GM12874 (cell line): Measurements from ENCODE around the gene NPTXR.

Source experiments
- TF ChIP-seq, protein P1 (sequence below): IDR thresholded peaks from 2 replicates; pipeline ENCODE4 v1.5.1; 2011; ENCODE audit warnings: low read depth, mild to moderate bottlenecking, control low read depth, low read length, moderate library complexity; ENCODE audit not compliant: insufficient read depth

NPTXR gene

DNA sequence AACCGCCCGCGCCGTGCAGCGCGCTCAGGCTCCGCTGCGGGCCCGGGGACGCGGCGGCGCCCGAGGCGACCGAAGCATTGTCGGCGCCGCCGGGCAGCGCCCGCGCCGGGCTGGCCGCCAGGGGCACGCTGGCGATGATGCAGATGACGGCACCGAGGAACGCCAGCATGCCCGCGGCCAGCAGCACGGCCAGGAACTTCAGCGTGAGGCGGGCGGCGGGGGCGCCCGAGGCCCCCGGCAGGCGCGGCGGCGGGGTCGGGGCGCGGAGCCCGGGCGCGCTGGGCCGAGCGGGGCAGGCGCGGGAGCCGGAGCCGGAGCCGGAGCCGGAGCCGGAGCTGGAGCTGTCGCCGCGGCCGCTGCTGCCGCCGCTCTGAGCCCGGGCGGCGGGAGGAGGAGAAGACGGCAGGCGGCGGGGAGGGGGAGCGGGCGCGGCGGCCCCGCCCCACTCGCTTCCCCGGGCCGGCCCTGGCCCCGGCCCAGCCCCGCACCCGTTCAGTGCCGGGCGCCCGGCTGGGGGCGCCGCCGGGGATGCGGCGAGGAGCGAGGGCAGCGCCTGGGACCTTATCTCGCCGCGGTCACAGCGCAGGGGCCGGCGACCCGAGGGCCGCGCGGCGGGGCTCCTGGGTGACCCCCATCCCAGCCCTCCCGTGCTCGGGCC lies at the start of gene NPTXR:
Gene NPTXR (minus strand): TSS at position 372 of the 658 bp plus-strand sequence.
- TF ChIP-seq, protein P1, sequence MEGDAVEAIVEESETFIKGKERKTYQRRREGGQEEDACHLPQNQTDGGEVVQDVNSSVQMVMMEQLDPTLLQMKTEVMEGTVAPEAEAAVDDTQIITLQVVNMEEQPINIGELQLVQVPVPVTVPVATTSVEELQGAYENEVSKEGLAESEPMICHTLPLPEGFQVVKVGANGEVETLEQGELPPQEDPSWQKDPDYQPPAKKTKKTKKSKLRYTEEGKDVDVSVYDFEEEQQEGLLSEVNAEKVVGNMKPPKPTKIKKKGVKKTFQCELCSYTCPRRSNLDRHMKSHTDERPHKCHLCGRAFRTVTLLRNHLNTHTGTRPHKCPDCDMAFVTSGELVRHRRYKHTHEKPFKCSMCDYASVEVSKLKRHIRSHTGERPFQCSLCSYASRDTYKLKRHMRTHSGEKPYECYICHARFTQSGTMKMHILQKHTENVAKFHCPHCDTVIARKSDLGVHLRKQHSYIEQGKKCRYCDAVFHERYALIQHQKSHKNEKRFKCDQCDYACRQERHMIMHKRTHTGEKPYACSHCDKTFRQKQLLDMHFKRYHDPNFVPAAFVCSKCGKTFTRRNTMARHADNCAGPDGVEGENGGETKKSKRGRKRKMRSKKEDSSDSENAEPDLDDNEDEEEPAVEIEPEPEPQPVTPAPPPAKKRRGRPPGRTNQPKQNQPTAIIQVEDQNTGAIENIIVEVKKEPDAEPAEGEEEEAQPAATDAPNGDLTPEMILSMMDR: no peak

DNA sequence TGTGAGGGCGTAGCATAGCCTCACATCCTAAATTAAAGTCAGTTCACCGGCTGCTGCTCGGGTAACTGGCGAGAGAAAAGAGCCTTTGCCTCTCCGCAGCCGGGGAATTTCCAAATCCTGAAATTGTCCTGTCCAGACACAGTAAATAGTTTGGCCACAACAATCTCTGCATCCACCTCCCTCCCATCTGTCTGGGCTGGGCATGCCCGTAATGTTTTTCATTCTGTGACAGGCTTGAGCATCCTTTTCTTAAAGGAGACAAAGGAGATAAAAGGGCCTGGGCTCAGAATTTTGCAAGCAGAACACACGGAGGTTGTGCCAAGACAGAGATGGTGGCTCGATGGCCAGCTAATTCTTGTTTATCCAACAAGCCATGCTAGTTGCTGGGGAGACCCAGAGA lies 47.4 kb upstream of the NPTXR start:
- TF ChIP-seq, protein P1: no peak

DNA sequence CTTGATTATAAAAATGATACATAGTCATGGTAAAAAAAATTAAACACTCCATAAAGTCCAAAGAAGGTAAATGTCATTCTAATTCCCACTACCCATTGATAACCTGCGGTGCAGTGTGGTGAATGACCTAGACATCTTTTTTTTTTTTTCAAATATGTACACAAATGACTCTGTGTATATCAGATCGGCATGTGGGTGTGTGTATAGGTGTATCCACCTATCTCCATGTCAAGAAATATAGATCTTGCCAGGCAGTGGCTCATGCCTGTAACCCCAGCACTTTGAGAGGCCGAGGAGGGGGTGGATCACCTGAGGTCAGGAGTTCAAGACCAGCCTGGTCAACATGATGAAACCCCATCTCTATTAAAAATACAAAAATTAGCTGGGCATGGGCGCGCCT lies 46.5 kb upstream of the NPTXR start:
- TF ChIP-seq, protein P1: no peak

DNA sequence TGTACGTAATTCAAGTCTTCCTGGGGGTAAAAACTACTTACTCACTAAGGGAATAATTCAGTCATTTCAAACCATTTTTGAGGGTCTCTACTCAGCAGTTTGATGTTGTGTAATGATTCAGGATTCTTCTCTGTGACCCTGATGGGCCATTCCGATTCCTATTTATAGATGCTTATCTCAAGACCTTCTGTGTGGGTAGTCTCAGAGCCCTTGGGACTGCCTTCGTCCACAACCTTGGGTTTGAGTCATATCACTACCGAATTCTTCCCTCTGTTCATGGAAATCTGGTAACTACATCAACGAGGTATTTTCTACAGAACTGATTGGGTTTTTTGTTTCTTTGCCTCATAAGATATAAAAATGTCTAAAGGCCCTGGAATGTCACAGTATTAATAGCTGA lies 42.5 kb upstream of the NPTXR start:
- TF ChIP-seq, protein P1: no peak

DNA sequence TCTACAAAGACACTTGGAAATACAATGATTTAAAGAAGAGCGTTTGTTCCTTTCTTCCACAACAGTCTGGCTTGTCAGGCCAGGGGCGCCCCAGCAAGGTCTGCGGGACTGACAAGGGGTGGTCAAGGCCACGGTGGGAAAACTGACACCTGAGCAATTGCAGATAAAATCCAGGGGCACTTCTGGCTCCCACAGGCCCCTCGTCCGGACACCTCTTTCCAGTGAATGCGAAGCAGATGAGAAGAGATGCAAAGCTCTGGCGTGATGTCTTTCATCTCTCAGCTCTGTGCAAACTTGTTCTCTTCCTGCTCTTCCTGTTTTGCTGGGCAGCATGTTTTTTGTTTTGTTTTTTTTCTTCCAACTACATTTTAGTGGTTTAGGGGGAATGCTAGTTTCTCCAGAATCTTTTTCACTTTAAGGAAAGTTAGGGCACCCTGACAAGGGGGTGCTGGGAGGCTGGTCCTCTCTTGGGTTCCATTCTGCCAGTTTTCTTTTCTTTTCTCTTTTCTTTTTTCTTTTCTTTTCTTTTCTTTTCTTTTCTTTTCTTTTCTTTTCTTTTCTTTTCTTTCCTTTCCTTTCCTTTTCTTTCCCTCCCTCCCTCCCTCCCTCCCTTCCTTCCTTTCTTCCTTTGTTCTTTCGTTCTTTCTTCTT lies 39.3 kb upstream of the NPTXR start:
- TF ChIP-seq, protein P1: no peak

DNA sequence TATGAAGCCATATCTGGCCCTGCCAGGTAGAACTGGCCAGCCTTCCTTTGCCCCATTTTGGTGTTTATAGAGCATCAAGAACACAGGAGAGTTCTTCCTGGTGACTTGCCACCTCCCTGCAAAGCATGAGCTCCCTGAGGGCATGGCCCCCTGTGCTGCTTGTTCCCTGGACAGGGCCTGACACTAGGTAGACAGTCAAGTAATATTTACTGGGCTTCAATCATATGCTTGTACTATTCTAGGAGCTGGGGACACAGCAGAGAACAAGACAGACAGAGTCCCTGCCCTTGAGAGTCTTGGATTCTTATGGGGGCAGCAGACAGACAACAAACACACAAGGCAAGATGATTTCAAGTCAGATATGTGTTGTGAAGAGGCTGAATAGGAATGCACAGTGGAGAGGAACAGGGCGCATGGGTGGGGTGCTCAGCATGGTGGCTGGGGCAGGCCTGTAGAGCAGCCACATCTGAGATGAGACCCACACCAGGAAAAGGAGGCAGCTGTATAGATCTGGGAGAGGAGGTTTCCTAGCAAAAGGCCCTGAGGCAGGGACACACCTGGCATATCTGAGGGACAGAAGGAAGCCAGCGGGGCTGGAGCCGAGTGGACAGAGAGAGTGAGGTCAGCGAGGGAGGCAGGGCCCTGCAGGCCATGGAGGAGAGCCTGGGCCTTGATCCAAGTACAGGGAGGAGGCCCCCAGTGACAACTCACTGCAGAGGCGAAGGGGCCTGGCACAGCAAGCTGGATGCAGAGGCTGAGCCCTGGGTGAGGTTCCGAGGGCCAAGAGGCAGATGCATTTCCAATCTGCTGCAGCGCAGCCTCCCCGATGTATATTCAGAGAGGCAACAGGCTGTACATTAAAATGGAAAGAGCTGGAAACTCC lies 38.4 kb upstream of the NPTXR start:
- TF ChIP-seq, protein P1: no peak

DNA sequence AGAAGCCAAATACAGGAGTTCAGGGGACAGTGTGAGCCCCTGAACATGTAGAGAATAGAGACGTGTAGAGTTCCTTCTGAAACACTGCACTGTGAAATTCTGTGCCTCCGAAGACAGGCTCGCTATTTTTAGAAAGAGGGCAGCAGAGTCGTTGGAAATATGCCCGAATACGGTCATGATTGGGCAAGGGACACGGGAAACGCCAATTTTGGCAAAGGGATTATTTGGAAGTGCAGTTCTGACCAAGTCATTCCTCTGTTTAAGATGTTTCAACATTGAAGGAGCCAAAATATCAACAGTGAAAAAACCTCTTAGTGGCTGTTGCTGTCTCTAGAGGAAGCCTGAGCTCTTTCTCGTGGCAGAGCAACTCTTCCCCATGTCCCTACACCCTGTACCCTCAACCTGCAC lies 37.6 kb upstream of the NPTXR start:
- TF ChIP-seq, protein P1: no peak
